NCI-H2196 treated with DMSO at 0.1 percent for 48 hours (cell line): ENCODE measurements around the gene NEIL3.

Experiments
- DNase-seq: peaks from one replicate; lab custom pipeline; 2025; ENCODE audit not compliant: unreplicated experiment; lab: John Stamatoyannopoulos, UW

Gene NEIL3

DNA sequence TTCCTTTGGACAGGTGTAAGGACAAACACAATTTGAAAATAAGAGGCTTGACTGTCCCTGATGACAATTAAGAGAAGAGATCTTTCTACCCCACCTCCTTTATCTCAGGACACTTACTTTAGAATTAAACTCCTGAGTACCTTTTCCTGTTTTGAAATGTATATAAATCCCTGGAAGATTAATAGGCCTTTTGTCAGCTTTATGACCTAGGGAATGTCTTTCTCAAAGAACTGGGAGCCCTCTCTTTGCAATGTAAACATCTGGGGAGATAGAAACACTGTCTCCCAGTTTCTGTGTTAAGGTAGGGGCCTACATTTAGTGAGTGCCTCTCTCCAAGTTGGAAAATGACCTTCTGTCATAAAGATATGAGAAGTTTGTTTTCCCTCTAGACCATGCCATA, 100.9 kb downstream of the NEIL3 start:
- no peak for DNase-seq

DNA sequence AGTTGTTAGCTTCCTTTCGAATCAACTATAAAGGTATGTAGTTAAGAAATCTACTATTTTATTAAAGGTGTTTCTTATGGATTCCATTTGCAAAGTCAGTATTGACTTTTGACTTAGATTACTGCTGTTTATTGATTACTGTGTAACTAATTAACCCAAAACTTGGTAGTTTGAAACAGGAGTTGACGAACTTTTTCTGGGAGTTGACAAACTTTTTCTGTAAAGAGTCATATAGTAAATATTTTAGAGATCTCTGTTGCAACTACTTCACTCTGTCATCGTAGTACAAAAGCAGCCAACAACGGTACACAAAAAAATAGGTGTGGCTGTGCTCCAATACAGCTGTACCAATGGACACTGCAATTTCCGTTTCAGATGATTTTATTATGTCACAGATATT, 102.3 kb downstream of the NEIL3 start:
- DNase-seq, result no peak
